Liver (tissue), 9 donors: ENCODE data around the gene ETV3. TPM values are rescaled to one million over a fixed set of nuclear protein-coding genes. Genes with fewer than 3 reads are reported as not detected.

Source experiments
- DNase-seq: peaks from one replicate; pipeline ENCODE4 v3.0.0-alpha.2; 2017; ENCODE audit warnings: low spot score
- H3K27ac ChIP-seq, 2 donors: one replicate each; pipeline ENCODE4 v1.7.0; 2013; ENCODE audit warnings: inconsistent platforms in 2 of 2, low read length in 2 of 2, control low read depth in 1 of 2, low read depth in 1 of 2, mild to moderate bottlenecking in 1 of 2
- H3K27me3 ChIP-seq, 4 donors: one replicate each; pipeline versions ENCODE4 v1.6.1 to v1.7.0; 2013; ENCODE audit warnings: low read length in 3 of 4, inconsistent platforms in 1 of 4, mild to moderate bottlenecking in 1 of 4, moderate library complexity in 1 of 4; ENCODE audit not compliant: control insufficient read depth in 4 of 4, insufficient read depth in 4 of 4
- H3K36me3 ChIP-seq, 4 donors: one replicate each; pipeline versions ENCODE4 v1.6.1 to v1.7.0; 2013; ENCODE audit warnings: low read length in 3 of 4, mild to moderate bottlenecking in 3 of 4, low read depth in 1 of 4, moderate library complexity in 1 of 4; ENCODE audit not compliant: control insufficient read depth in 4 of 4, insufficient read depth in 3 of 4
- H3K4me1 ChIP-seq, 4 donors: one replicate each; pipeline versions ENCODE4 v1.6.1 to v1.7.0; 2013; ENCODE audit warnings: low read length in 3 of 4, mild to moderate bottlenecking in 3 of 4, moderate library complexity in 1 of 4; ENCODE audit not compliant: control insufficient read depth in 4 of 4, insufficient read depth in 4 of 4
- H3K4me3 ChIP-seq, 3 donors: one replicate each; pipeline versions ENCODE4 v1.6.1 to v1.7.0; 2013; ENCODE audit warnings: low read length in 3 of 3, control low read depth in 1 of 3, low read depth in 1 of 3, mild to moderate bottlenecking in 1 of 3
- H3K9ac ChIP-seq, 2 donors: one replicate each; pipeline ENCODE4 v1.7.0; 2013; ENCODE audit warnings: low read length in 2 of 2, mild to moderate bottlenecking in 2 of 2, moderate library complexity in 2 of 2, control low read depth in 1 of 2, low read depth in 1 of 2
- H3K9me3 ChIP-seq, 4 donors: one replicate each; pipeline versions ENCODE4 v1.6.1 to v1.7.0; 2013; ENCODE audit warnings: low read length in 3 of 4; ENCODE audit not compliant: control insufficient read depth in 4 of 4
- CTCF ChIP-seq: fragments of 150-350 bp; IDR thresholded peaks from 2 replicates; pipeline ENCODE4 v1.5.1; 2017; ENCODE audit warnings: improper control_type of control experiment, low read depth, low read length; ENCODE audit not compliant: missing input control
- EGR1 ChIP-seq, 2 donors: IDR thresholded peaks; 2 replicates each; pipeline ENCODE4 v1.6.1; 2016 to 2018; ENCODE audit warnings: antibody characterized with exemption in 2 of 2, low read depth in 2 of 2
- FOXA1 ChIP-seq: IDR thresholded peaks from 2 replicates; pipeline ENCODE4 v1.6.1; 2016; ENCODE audit warnings: antibody characterized with exemption
- FOXA2 ChIP-seq: IDR thresholded peaks from 2 replicates; pipeline ENCODE4 v1.6.1; 2016; ENCODE audit warnings: antibody characterized with exemption
- GABPA ChIP-seq, 2 donors: IDR thresholded peaks in 1 of 2; conservative IDR thresholded peaks in 1 of 2; 2 replicates each; pipeline ENCODE4 v1.6.1; 2016; ENCODE audit warnings: antibody characterized with exemption in 2 of 2, mild to moderate bottlenecking in 1 of 2, moderate library complexity in 1 of 2
- HNF4G ChIP-seq: IDR thresholded peaks from 2 replicates; pipeline ENCODE4 v1.6.1; 2016; ENCODE audit warnings: antibody characterized with exemption
- JUND ChIP-seq, 2 donors: IDR thresholded peaks; 2 replicates each; pipeline ENCODE4 v1.6.1; 2016; ENCODE audit warnings: antibody characterized with exemption in 2 of 2
- NR2F2 ChIP-seq: IDR thresholded peaks from 2 replicates; pipeline ENCODE4 v1.6.1; 2016; ENCODE audit warnings: antibody characterized with exemption
- RAD21 ChIP-seq, 2 donors: IDR thresholded peaks; 2 replicates each; pipeline ENCODE4 v1.6.1; 2016; ENCODE audit warnings: antibody characterized with exemption in 2 of 2, mild to moderate bottlenecking in 2 of 2
- RXRA ChIP-seq, 2 donors: IDR thresholded peaks; 2 replicates each; pipeline ENCODE4 v1.6.1; 2017 to 2018; ENCODE audit warnings: antibody characterized with exemption in 2 of 2, mild to moderate bottlenecking in 1 of 2
- SP1 ChIP-seq: IDR thresholded peaks from 2 replicates; pipeline ENCODE4 v1.6.1; 2018; ENCODE audit warnings: antibody characterized with exemption, mild to moderate bottlenecking
- TAF1 ChIP-seq: conservative IDR thresholded peaks from 2 replicates; pipeline ENCODE4 v1.6.1; 2016; ENCODE audit warnings: antibody characterized with exemption, mild to moderate bottlenecking
- YY1 ChIP-seq: IDR thresholded peaks from 2 replicates; pipeline ENCODE4 v1.6.1; 2016; ENCODE audit warnings: antibody characterized with exemption, mild to moderate bottlenecking
- WGBS: extraction: QIAGEN DNeasy Blood & Tissue Kit; methylation state at CpG from one replicate; pipeline ENCODE4 v1.1.7; 2013; 5-methylcytosine and 5-hydroxymethylcytosine counted together
- polyA plus RNA-seq, 2 donors: library from polyadenylated mRNA; stranded (reverse) in 1 of 2; unstranded in 1 of 2; fragments of 200-250 nt in 1 of 2; fragments of >200 nt in 1 of 2; fragmentation: Nextera tagmentation in 1 of 2; extraction: Ambion mirVana in 1 of 2; gene quantifications; one replicate each; pipeline versions ENCODE4 v1.2.1 to v1.2.3, GENCODE V29; 2013 to 2015
- total RNA-seq, 2 donors: library from RNA; depleted of rRNA; stranded (reverse); fragments of >200 nt; gene quantifications; one replicate each; pipeline ENCODE4 v1.2.3, GENCODE V29; 2014
- TF ChIP-seq, protein P1 (sequence below): IDR thresholded peaks from 2 replicates; pipeline ENCODE4 v1.6.1; 2016; ENCODE audit warnings: antibody characterized with exemption, mild to moderate bottlenecking
- TF ChIP-seq, protein P2 (sequence below): IDR thresholded peaks from 2 replicates; pipeline ENCODE4 v1.6.1; 2016; ENCODE audit warnings: antibody characterized with exemption
- TF ChIP-seq, protein P3 (sequence below): IDR thresholded peaks from 2 replicates; pipeline ENCODE4 v1.6.1; 2016; ENCODE audit warnings: antibody characterized with exemption
- TF ChIP-seq, protein P4 (sequence below): IDR thresholded peaks from 2 replicates; pipeline ENCODE4 v1.6.1; 2016; ENCODE audit warnings: antibody characterized with exemption
- donor health status: healthy.
- donor health status: healthy.
- donor health status: healthy.
- donor health status: healthy.
- donor health status: healthy.

ETV3 gene
- total and polyA plus RNA-seq, 4 donors: 2.0 to 10.8 (median 5.3) TPM

- H3K36me3 ChIP-seq: no peaks in the 10 kb centered on the region
- H3K4me3 ChIP-seq: no peak overlapping the region
- DNase-seq: no peak
- TF ChIP-seq YY1 (no peak), RAD21 (IDR thresholded peaks at IDR 0.05) (no peak), EGR1 (IDR thresholded peaks at IDR 0.05; ENCODE audit: low read depth in 2 of 2) (no peak), NR2F2 (no peak), FOXA1 (no peak), GABPA (IDR thresholded peaks at IDR 0.05 in 1 of 2, conservative IDR thresholded peaks at IDR 0.05 in 1 of 2) (no peak), JUND (IDR thresholded peaks at IDR 0.05) (no peak), SP1 (no peak), FOXA2 (no peak), CTCF (no peak), RXRA (IDR thresholded peaks at IDR 0.05) (no peak), TAF1 (no peak), HNF4G (no peak)
- TF ChIP-seq, protein P1, sequence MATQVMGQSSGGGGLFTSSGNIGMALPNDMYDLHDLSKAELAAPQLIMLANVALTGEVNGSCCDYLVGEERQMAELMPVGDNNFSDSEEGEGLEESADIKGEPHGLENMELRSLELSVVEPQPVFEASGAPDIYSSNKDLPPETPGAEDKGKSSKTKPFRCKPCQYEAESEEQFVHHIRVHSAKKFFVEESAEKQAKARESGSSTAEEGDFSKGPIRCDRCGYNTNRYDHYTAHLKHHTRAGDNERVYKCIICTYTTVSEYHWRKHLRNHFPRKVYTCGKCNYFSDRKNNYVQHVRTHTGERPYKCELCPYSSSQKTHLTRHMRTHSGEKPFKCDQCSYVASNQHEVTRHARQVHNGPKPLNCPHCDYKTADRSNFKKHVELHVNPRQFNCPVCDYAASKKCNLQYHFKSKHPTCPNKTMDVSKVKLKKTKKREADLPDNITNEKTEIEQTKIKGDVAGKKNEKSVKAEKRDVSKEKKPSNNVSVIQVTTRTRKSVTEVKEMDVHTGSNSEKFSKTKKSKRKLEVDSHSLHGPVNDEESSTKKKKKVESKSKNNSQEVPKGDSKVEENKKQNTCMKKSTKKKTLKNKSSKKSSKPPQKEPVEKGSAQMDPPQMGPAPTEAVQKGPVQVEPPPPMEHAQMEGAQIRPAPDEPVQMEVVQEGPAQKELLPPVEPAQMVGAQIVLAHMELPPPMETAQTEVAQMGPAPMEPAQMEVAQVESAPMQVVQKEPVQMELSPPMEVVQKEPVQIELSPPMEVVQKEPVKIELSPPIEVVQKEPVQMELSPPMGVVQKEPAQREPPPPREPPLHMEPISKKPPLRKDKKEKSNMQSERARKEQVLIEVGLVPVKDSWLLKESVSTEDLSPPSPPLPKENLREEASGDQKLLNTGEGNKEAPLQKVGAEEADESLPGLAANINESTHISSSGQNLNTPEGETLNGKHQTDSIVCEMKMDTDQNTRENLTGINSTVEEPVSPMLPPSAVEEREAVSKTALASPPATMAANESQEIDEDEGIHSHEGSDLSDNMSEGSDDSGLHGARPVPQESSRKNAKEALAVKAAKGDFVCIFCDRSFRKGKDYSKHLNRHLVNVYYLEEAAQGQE: no peak
- TF ChIP-seq, protein P2, sequence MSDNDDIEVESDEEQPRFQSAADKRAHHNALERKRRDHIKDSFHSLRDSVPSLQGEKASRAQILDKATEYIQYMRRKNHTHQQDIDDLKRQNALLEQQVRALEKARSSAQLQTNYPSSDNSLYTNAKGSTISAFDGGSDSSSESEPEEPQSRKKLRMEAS: no peak
- no peaks in the 10 kb centered on the region for H3K9me3 ChIP-seq
- H3K4me1 ChIP-seq: no peaks in the 10 kb centered on the region
- no peak overlapping the region for H3K27ac ChIP-seq
- 82% methylated on average over 1 of the region's 1 CpG for WGBS
- peak overlapping the region in 1 of 2 donors; percentile 31 for H3K9ac ChIP-seq
- no peaks in the 10 kb centered on the region for H3K27me3 ChIP-seq
Measured at GRCh38 chr1:157147037-157147436, 8.8 kb upstream of the ETV3 start.

DNA sequence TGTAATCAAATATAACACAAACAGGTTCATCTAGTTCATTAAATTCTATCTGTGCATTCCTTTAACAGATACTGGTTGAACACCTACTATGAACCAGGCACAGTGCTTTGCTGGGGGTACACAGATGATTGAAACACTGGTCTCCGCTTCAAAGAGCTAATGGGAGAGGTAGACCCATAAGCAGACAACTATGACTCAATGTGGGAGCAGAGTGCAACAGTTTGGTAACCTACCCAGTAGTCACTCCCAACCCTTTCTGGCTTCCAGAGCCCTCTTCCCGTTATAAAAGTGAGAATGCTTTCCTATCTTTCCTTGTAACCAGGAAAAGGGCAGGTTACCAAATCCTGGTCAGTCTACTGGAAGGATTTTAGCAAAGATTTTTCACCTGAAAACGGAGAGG is 8.0 kb upstream of the ETV3 start:
- WGBS: 70% methylated on average over 3 of the region's 3 CpGs
- no peak for DNase-seq
- TF ChIP-seq SP1 (no peak), JUND (IDR thresholded peaks at IDR 0.05) (no peak), FOXA1 (no peak), NR2F2 (no peak), YY1 (no peak), HNF4G (no peak)
- TF ChIP-seq, protein P1: no peak
- TF ChIP-seq, protein P3, sequence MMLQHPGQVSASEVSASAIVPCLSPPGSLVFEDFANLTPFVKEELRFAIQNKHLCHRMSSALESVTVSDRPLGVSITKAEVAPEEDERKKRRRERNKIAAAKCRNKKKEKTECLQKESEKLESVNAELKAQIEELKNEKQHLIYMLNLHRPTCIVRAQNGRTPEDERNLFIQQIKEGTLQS: no peak
- TF ChIP-seq, protein P4, sequence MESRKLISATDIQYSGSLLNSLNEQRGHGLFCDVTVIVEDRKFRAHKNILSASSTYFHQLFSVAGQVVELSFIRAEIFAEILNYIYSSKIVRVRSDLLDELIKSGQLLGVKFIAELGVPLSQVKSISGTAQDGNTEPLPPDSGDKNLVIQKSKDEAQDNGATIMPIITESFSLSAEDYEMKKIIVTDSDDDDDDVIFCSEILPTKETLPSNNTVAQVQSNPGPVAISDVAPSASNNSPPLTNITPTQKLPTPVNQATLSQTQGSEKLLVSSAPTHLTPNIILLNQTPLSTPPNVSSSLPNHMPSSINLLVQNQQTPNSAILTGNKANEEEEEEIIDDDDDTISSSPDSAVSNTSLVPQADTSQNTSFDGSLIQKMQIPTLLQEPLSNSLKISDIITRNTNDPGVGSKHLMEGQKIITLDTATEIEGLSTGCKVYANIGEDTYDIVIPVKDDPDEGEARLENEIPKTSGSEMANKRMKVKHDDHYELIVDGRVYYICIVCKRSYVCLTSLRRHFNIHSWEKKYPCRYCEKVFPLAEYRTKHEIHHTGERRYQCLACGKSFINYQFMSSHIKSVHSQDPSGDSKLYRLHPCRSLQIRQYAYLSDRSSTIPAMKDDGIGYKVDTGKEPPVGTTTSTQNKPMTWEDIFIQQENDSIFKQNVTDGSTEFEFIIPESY: no peak
- no peaks in the 10 kb centered on the region for H3K4me1 ChIP-seq
- no peak overlapping the region for H3K9ac ChIP-seq
- no peaks in the 10 kb centered on the region for H3K36me3 ChIP-seq
- no peaks in the 10 kb centered on the region for H3K9me3 ChIP-seq
- H3K4me3 ChIP-seq: no peak overlapping the region
- no peak overlapping the region for H3K27ac ChIP-seq
- H3K27me3 ChIP-seq: no peaks in the 10 kb centered on the region
